H1 (cell line): ENCODE data around the gene CACNB2. TPM values are rescaled to one million over a fixed set of nuclear protein-coding genes. Genes with fewer than 3 reads are reported as not detected.

Experiments used
- CTCF ChIA-PET: fragments of 300-600 bp; sonication (Branson Sonifier 250); formaldehyde crosslinking; loops from one replicate; lab custom pipeline; 2021; ENCODE audit not compliant: partially characterized antibody; lab: Charles Lee
- POLR2A ChIA-PET: fragments of 300-600 bp; sonication (Branson Sonifier 250); formaldehyde crosslinking; loops from one replicate; lab custom pipeline; 2021; ENCODE audit warnings: inconsistent platforms; ENCODE audit not compliant: partially characterized antibody; lab: Charles Lee
- DNase-seq, 2 experiments: peaks; one replicate each; pipeline versions ENCODE4 v3.0.0 to v3.0.0-alpha.2; 2010 to 2022; ENCODE audit warnings: low spot score in 2 of 2, low read depth in 1 of 2, mixed read lengths in 1 of 2
- FAIRE-seq: peaks from 2 replicates; lab custom pipeline; 2011; peaks lifted over from hg19 to GRCh38; lab: Jason Lieb, UNC
- H2AFZ ChIP-seq: 2 replicates; pipeline ENCODE4 v1.8.1; 2012; ENCODE audit warnings: low read length, inconsistent platforms
- H2AK5ac ChIP-seq: 2 replicates; pipeline ENCODE4 v1.6.1; 2013; ENCODE audit warnings: low read depth, low read length
- H2BK120ac ChIP-seq: replicated peaks from 2 replicates; pipeline ENCODE3; 2013; ENCODE audit warnings: low read depth, low read length, inconsistent platforms
- H2BK12ac ChIP-seq: 2 replicates; pipeline ENCODE4 v1.6.1; 2013; ENCODE audit warnings: low read depth, low read length
- H2BK15ac ChIP-seq: 2 replicates; pipeline ENCODE4 v1.6.1; 2013; ENCODE audit warnings: low read length
- H2BK20ac ChIP-seq: 2 replicates; pipeline ENCODE4 v1.6.1; 2013; ENCODE audit warnings: low read length
- H2BK5ac ChIP-seq: 2 replicates; pipeline ENCODE4 v1.6.1; 2013; ENCODE audit warnings: low read depth, low read length
- H3K14ac ChIP-seq: 2 replicates; pipeline ENCODE4 v1.6.1; 2013; ENCODE audit warnings: inconsistent platforms; ENCODE audit not compliant: insufficient read length
- H3K18ac ChIP-seq: 2 replicates; pipeline ENCODE4 v1.6.1; 2013; ENCODE audit warnings: low read length; ENCODE audit errors: extremely low read depth
- H3K23ac ChIP-seq: 2 replicates; pipeline ENCODE4 v1.6.1; 2013; ENCODE audit warnings: inconsistent platforms; ENCODE audit not compliant: insufficient read length
- H3K23me2 ChIP-seq: 2 replicates; pipeline ENCODE4 v1.6.1; 2013; ENCODE audit warnings: low read depth, low read length
- H3K27ac ChIP-seq: 2 replicates; pipeline ENCODE4 v1.6.1; 2011; ENCODE audit warnings: low read depth, low read length, inconsistent platforms
- H3K27me3 ChIP-seq, 4 experiments: replicated peaks in 1 of 4; 1 replicate in 1 of 4; 2 replicates in 3 of 4; pipeline versions ENCODE4 v1.6.1 to v1.8.1; 2011 to 2013; ENCODE audit warnings: low read length in 3 of 4, mild to moderate bottlenecking in 3 of 4, inconsistent platforms in 2 of 4, mixed read lengths in 2 of 4, moderate library complexity in 1 of 4; ENCODE audit not compliant: control insufficient read depth in 3 of 4, insufficient read depth in 3 of 4; ENCODE audit errors: extremely low read depth in 1 of 4
- H3K36me3 ChIP-seq, 4 experiments: 2 replicates each; pipeline versions ENCODE4 v1.6.1 to v1.8.1; 2011 to 2013; ENCODE audit warnings: mild to moderate bottlenecking in 4 of 4, low read length in 3 of 4, moderate library complexity in 2 of 4, control low read depth in 1 of 4, inconsistent platforms in 1 of 4; ENCODE audit not compliant: insufficient read depth in 4 of 4, control insufficient read depth in 2 of 4
- H3K4ac ChIP-seq: replicated peaks from 2 replicates; pipeline ENCODE3; 2013; ENCODE audit warnings: low read length, low read depth, mixed read lengths, inconsistent platforms; ENCODE audit not compliant: insufficient read length
- H3K4me1 ChIP-seq, 4 experiments: replicated peaks in 1 of 4; 1 replicate in 1 of 4; 2 replicates in 3 of 4; pipeline versions ENCODE4 v1.6.1 to v1.8.1; 2011 to 2013; ENCODE audit warnings: low read length in 3 of 4, inconsistent platforms in 2 of 4, mixed read lengths in 1 of 4; ENCODE audit not compliant: insufficient read depth in 4 of 4, control insufficient read depth in 3 of 4
- H3K4me2 ChIP-seq, 2 experiments: 2 replicates each; pipeline versions ENCODE4 v1.6.1 to v1.8.1; 2011 to 2013; ENCODE audit warnings: low read depth in 2 of 2, low read length in 2 of 2, control low read depth in 1 of 2, inconsistent platforms in 1 of 2, mild to moderate bottlenecking in 1 of 2; ENCODE audit not compliant: insufficient read depth in 1 of 2
- H3K4me3 ChIP-seq, 4 experiments: fragments of 200-600, 300-600 bp in 1 of 4; sonication (generic), shearing (Covaris generic), sonication (Bioruptor Twin) in 1 of 4; 2 replicates each; pipeline versions ENCODE4 v1.5.1 to v1.8.1; 2011 to 2016; ENCODE audit warnings: low read length in 4 of 4, low read depth in 3 of 4, control low read depth in 2 of 4, inconsistent platforms in 2 of 4, mild to moderate bottlenecking in 2 of 4, mixed read lengths in 1 of 4, moderate library complexity in 1 of 4; ENCODE audit not compliant: insufficient read depth in 2 of 4; ENCODE audit errors: extremely low read depth in 1 of 4
- H3K56ac ChIP-seq: replicated peaks from 2 replicates; pipeline ENCODE3; 2013; ENCODE audit warnings: low read depth, mild to moderate bottlenecking, mixed read lengths, low read length, inconsistent platforms; ENCODE audit not compliant: insufficient read length
- H3K79me1 ChIP-seq: 2 replicates; pipeline ENCODE4 v1.6.1; 2013; ENCODE audit warnings: low read depth, low read length, control low read depth
- H3K79me2 ChIP-seq, 2 experiments: 2 replicates each; pipeline versions ENCODE4 v1.6.1 to v1.8.1; 2012 to 2013; ENCODE audit warnings: low read length in 2 of 2, mild to moderate bottlenecking in 2 of 2, inconsistent platforms in 1 of 2; ENCODE audit not compliant: insufficient read depth in 2 of 2, control insufficient read depth in 1 of 2
- H3K9ac ChIP-seq, 4 experiments: replicated peaks in 1 of 4; 1 replicate in 1 of 4; 2 replicates in 3 of 4; pipeline versions ENCODE4 v1.6.1 to v1.8.1; 2011 to 2013; ENCODE audit warnings: low read depth in 3 of 4, low read length in 3 of 4, control low read depth in 2 of 4, mild to moderate bottlenecking in 2 of 4, moderate library complexity in 2 of 4, inconsistent platforms in 1 of 4; ENCODE audit errors: extremely low read depth in 1 of 4
- H3K9me3 ChIP-seq, 2 experiments: 2 replicates each; pipeline versions ENCODE4 v1.6.1 to v1.8.1; 2012 to 2013; ENCODE audit warnings: mild to moderate bottlenecking in 2 of 2, moderate library complexity in 2 of 2, control low read depth in 1 of 2, inconsistent platforms in 1 of 2, low read depth in 1 of 2, low read length in 1 of 2, mixed read lengths in 1 of 2; ENCODE audit not compliant: insufficient read depth in 2 of 2
- H4K20me1 ChIP-seq, 2 experiments: replicated peaks in 1 of 2; 2 replicates each; pipeline versions ENCODE3 to v1.8.1; 2011 to 2013; ENCODE audit warnings: inconsistent platforms in 2 of 2, low read length in 2 of 2, mild to moderate bottlenecking in 1 of 2; ENCODE audit not compliant: insufficient read depth in 2 of 2, control insufficient read depth in 1 of 2
- H4K5ac ChIP-seq: 2 replicates; pipeline ENCODE4 v1.6.1; 2013; ENCODE audit warnings: low read length, low read depth, mixed read lengths, inconsistent platforms; ENCODE audit not compliant: insufficient read length
- H4K8ac ChIP-seq: 2 replicates; pipeline ENCODE4 v1.8.0; 2013; ENCODE audit warnings: mild to moderate bottlenecking, moderate library complexity, low read length, inconsistent platforms; ENCODE audit not compliant: insufficient read depth; ENCODE audit errors: extremely low read depth
- H4K91ac ChIP-seq: replicated peaks from 2 replicates; pipeline ENCODE3; 2013; ENCODE audit warnings: low read length, mixed read lengths, inconsistent platforms; ENCODE audit not compliant: insufficient read length
- ASH2L ChIP-seq: fragments of 200-600, 300-600 bp; sonication (generic); IDR thresholded peaks from one replicate; pipeline ENCODE4 v1.7.1; 2017; ENCODE audit warnings: low read length
- BACH1 ChIP-seq: IDR thresholded peaks from 2 replicates; pipeline ENCODE4 v1.6.1; 2012; ENCODE audit warnings: low read length, improper control_type of control experiment
- CEBPB ChIP-seq: IDR thresholded peaks from 2 replicates; pipeline ENCODE4 v1.6.1; 2012; ENCODE audit warnings: low read depth, low read length
- CHD2 ChIP-seq: IDR thresholded peaks from 2 replicates; pipeline ENCODE4 v1.6.1; 2012; ENCODE audit warnings: low read length, improper control_type of control experiment
- EGR1 ChIP-seq: IDR thresholded peaks from 2 replicates; pipeline ENCODE4 v1.6.1; 2011; ENCODE audit warnings: low read depth, low read length, borderline replicate concordance
- HDAC2 ChIP-seq, 2 experiments: fragments of 300-600 bp in 1 of 2; sonication (generic) in 1 of 2; IDR thresholded peaks; 2 replicates each; pipeline ENCODE4 v1.6.1; 2011 to 2012; ENCODE audit warnings: low read depth in 2 of 2, low read length in 2 of 2, mild to moderate bottlenecking in 2 of 2, moderate library complexity in 2 of 2, borderline replicate concordance in 1 of 2, inconsistent platforms in 1 of 2
- MAFK ChIP-seq: IDR thresholded peaks from 2 replicates; pipeline ENCODE4 v1.6.1; 2012; ENCODE audit warnings: low read depth, mild to moderate bottlenecking, improper control_type of control experiment, low read length
- NANOG ChIP-seq: IDR thresholded peaks from 2 replicates; pipeline ENCODE4 v1.6.1; 2011; ENCODE audit warnings: low read length, low read depth, mild to moderate bottlenecking, inconsistent platforms; ENCODE audit not compliant: insufficient read depth, poor library complexity, severe bottlenecking
- SIRT6 ChIP-seq: IDR thresholded peaks from one replicate; pipeline ENCODE4 v1.7.1; 2012; ENCODE audit warnings: low read length, inconsistent platforms
- SRF ChIP-seq: IDR thresholded peaks from 2 replicates; pipeline ENCODE4 v1.6.1; 2011; ENCODE audit warnings: mild to moderate bottlenecking, low read depth, low read length, moderate library complexity
- TCF12 ChIP-seq: IDR thresholded peaks from 2 replicates; pipeline ENCODE4 v1.6.1; 2011; ENCODE audit warnings: low read depth, mild to moderate bottlenecking, low read length
- WGBS, 2 experiments: shearing (Covaris generic) in 1 of 2; methylation state at CpG; one replicate each; pipeline versions ENCODE4 v1.1.6 to v1.1.7; 2013 to 2015; ENCODE audit warnings: low lambda C conversion rate in 2 of 2, mixed read lengths in 2 of 2, inconsistent platforms in 1 of 2, low coverage in 1 of 2, missing lambda C conversion rate in 1 of 2; ENCODE audit not compliant: insufficient replicate concordance in 2 of 2, insufficient coverage in 1 of 2, insufficient read length in 1 of 2; ENCODE audit errors: extremely low coverage in 1 of 2, missing lambda C conversion rate in 1 of 2; 5-methylcytosine and 5-hydroxymethylcytosine counted together
- polyA plus RNA-seq, 7 experiments: library from polyadenylated mRNA; depleted of rRNA in 3 of 7; stranded (reverse) in 5 of 7; unstranded in 2 of 7; fragments of >200 nt in 5 of 7; fragments of 200-250 nt in 2 of 7; gene quantifications; 1 replicate in 5 of 7; 2 replicates in 1 of 7; 4 replicates in 1 of 7; pipeline versions ENCODE4 v1.2.1 to v1.2.3, GENCODE V29; 2011 to 2013; ENCODE audit warnings: missing spikeins in 2 of 7, mixed read lengths in 2 of 7
- total RNA-seq: library from RNA; stranded (reverse); fragmentation: NEBNext Ultra II Directional; extraction: Animal tissue kit (Norgen Biotek cat#: 25700); gene quantifications from 2 replicates; pipeline ENCODE4 v1.2.1, GENCODE V29; 2021

The CACNB2 gene
- total and polyA plus RNA-seq, 2 of the 8 experiments (the other 6 are each of a cell fraction or from before 2014, with no cell fraction given) = 2.4 to 3.2 TPM

DNA sequence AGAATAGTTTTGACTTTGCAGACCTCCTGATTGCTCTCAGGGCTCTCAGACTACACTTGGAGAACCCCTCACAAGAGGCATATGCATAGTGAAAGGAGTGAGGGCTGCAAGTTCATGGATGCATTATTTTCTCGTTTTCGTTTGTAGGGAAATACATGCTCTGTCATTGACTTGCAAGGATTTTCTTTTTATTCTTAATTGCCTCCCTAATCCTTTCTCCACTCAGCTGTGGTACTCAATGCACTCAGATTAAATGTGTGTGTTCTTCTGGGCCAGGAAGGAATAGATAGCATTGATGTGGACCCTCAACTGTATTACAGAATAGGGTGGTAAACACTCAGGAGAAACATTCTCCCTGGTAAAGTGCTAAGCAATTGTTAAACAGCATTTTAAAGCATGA lies 188.7 kb downstream of the CACNB2 start:
- H3K4me2 ChIP-seq = no peak overlapping the region
- H3K4me1 ChIP-seq = no peaks in the 10 kb centered on the region
- DNase-seq = no peak
- ChIA-PET POLR2A (no interaction called here), CTCF (no interaction called here)
- no peak overlapping the region for H2BK20ac ChIP-seq
- H2BK15ac ChIP-seq = no peak overlapping the region
- no peak overlapping the region for H4K91ac ChIP-seq
- no peak for TF ChIP-seq SRF
- TF ChIP-seq EGR1 = no peak
- no peak for TF ChIP-seq ASH2L
- TF ChIP-seq CEBPB = no peak
- no peak for TF ChIP-seq HDAC2 (IDR thresholded peaks at IDR 0.05; ENCODE audit: borderline replicate concordance in 1 of 2, low read depth in 2 of 2, low read length in 2 of 2)
- TF ChIP-seq BACH1 = no peak
- no peak for TF ChIP-seq SIRT6
- no peak for TF ChIP-seq NANOG
- no peak for TF ChIP-seq CHD2
- TF ChIP-seq MAFK = no peak
- TF ChIP-seq TCF12 = no peak
- H3K9ac ChIP-seq = no peak overlapping the region
- H2BK12ac ChIP-seq = no peak overlapping the region
- no peak overlapping the region for H3K4me3 ChIP-seq
- no peaks in the 10 kb centered on the region for H3K23me2 ChIP-seq
- no peak for FAIRE-seq
- H2BK5ac ChIP-seq = no peak overlapping the region
- no peak overlapping the region for H3K4ac ChIP-seq
- no peaks in the 10 kb centered on the region for H3K27me3 ChIP-seq
- no peak overlapping the region for H2AK5ac ChIP-seq
- H2BK120ac ChIP-seq = no peak overlapping the region
- no peaks in the 10 kb centered on the region for H3K9me3 ChIP-seq
- no peaks in the 10 kb centered on the region for H3K79me1 ChIP-seq
- no peak overlapping the region for H2AFZ ChIP-seq
- H4K5ac ChIP-seq = no peak overlapping the region
- no peaks in the 10 kb centered on the region for H4K20me1 ChIP-seq
- no peak overlapping the region for H3K18ac ChIP-seq
- H3K79me2 ChIP-seq = no peaks in the 10 kb centered on the region
- H3K23ac ChIP-seq = no peak overlapping the region
- H3K14ac ChIP-seq = no peak overlapping the region
- WGBS, 2 experiments = 97% methylated on average over 2 of the region's 2 CpGs; no CpG with 5 or more reads in 1 of the 2 experiments
- H3K36me3 ChIP-seq = no peaks in the 10 kb centered on the region
- H3K27ac ChIP-seq = no peak overlapping the region
- H4K8ac ChIP-seq = no peak overlapping the region
- H3K56ac ChIP-seq = no peak overlapping the region
